Nephron progenitor cell (in vitro differentiated cells): ENCODE results near the gene COL4A1.

Source experiments
- DNase-seq: peaks from one replicate; pipeline ENCODE4 v3.0.0; 2021
- H3K27ac Mint-ChIP-seq: 2 replicates; pipeline ENCODE4 v1.8.0; 2021; ENCODE audit warnings: mild to moderate bottlenecking, moderate library complexity, mixed read lengths
- H3K27me3 Mint-ChIP-seq: 2 replicates; pipeline ENCODE4 v1.8.0; 2021; ENCODE audit warnings: mild to moderate bottlenecking, low read depth, mixed read lengths; ENCODE audit not compliant: poor library complexity
- H3K36me3 Mint-ChIP-seq: 2 replicates; pipeline ENCODE4 v1.8.0; 2021; ENCODE audit warnings: low read depth, mixed read lengths
- H3K4me1 Mint-ChIP-seq: 2 replicates; pipeline ENCODE4 v1.8.0; 2021; ENCODE audit warnings: mixed read lengths
- H3K4me3 Mint-ChIP-seq: 2 replicates; pipeline ENCODE4 v1.8.0; 2021; ENCODE audit warnings: mild to moderate bottlenecking, moderate library complexity, mixed read lengths
- H3K9me3 Mint-ChIP-seq: 2 replicates; pipeline ENCODE4 v1.8.0; 2021; ENCODE audit warnings: mild to moderate bottlenecking, moderate library complexity, mixed read lengths
- CTCF ChIP-seq: fragments of 200-600 bp; sonication (generic); IDR thresholded peaks from 2 replicates; pipeline ENCODE4 v1.5.0; 2021; ENCODE audit warnings: antibody characterized with exemption

Gene COL4A1

GRCh38 chr13:110300090-110300815 lies 6.7 kb downstream of the COL4A1 start:
- Mint-ChIP-seq H3K4me1 (peaks cover 41% of the 10 kb centered on the region), H3K36me3 (peaks cover 12% of the 10 kb centered on the region), H3K27ac (no peak overlapping the region), H3K9me3 (no peaks in the 10 kb centered on the region), H3K4me3 (no peak overlapping the region), H3K27me3 (peaks cover 6% of the 10 kb centered on the region)
- no peak for DNase-seq
- TF ChIP-seq CTCF = no peak

- Mint-ChIP-seq H3K9me3 (no peaks in the 10 kb centered on the region), H3K4me3 (no peak overlapping the region), H3K27me3 (peaks cover 2% of the 10 kb centered on the region), H3K4me1 (peaks cover 32% of the 10 kb centered on the region), H3K36me3 (peaks cover 12% of the 10 kb centered on the region), H3K27ac (no peak overlapping the region)
- TF ChIP-seq CTCF = no peak
- no peak for DNase-seq
These were observed 7.6 kb downstream of the COL4A1 start for GRCh38 chr13:110299283-110299840.

GRCh38 chr13:110298505-110299282 lies 8.3 kb downstream of the COL4A1 start:
- peaks cover 16% of the 10 kb centered on the region for H3K36me3 Mint-ChIP-seq
- H3K27me3 Mint-ChIP-seq = no peaks in the 10 kb centered on the region
- no peak overlapping the region for H3K4me3 Mint-ChIP-seq
- TF ChIP-seq CTCF = no peak
- H3K27ac Mint-ChIP-seq = no peak overlapping the region
- peaks cover 25% of the 10 kb centered on the region for H3K4me1 Mint-ChIP-seq
- DNase-seq = no peak
- H3K9me3 Mint-ChIP-seq = no peaks in the 10 kb centered on the region

- no peak for DNase-seq
- H3K27ac Mint-ChIP-seq = no peak overlapping the region
- no peaks in the 10 kb centered on the region for H3K27me3 Mint-ChIP-seq
- H3K9me3 Mint-ChIP-seq = no peaks in the 10 kb centered on the region
- no peak for TF ChIP-seq CTCF
- H3K4me3 Mint-ChIP-seq = no peak overlapping the region
- H3K4me1 Mint-ChIP-seq = peaks cover 18% of the 10 kb centered on the region
- peaks cover 16% of the 10 kb centered on the region for H3K36me3 Mint-ChIP-seq
These were observed 9.0 kb downstream of the COL4A1 start for GRCh38 chr13:110297766-110298504.

GRCh38 chr13:110297011-110297410 lies 9.9 kb downstream of the COL4A1 start:
- DNase-seq = no peak
- TF ChIP-seq CTCF = no peak
- H3K4me3 Mint-ChIP-seq = no peak overlapping the region
- peaks cover 13% of the 10 kb centered on the region for H3K4me1 Mint-ChIP-seq
- H3K36me3 Mint-ChIP-seq = peaks cover 18% of the 10 kb centered on the region
- H3K27me3 Mint-ChIP-seq = no peaks in the 10 kb centered on the region
- H3K9me3 Mint-ChIP-seq = no peaks in the 10 kb centered on the region
- no peak overlapping the region for H3K27ac Mint-ChIP-seq
